ENCODE measurements around the gene SRA1. TPM values are rescaled to one million over a fixed set of nuclear protein-coding genes. Genes with fewer than 3 reads are reported as not detected.

The SRA1 gene
- total and polyA plus RNA-seq, 2 of the 8 experiments (the other 6 are each of a cell fraction or from before 2014, with no cell fraction given): 27.4 to 39.4 TPM

GRCh38 chr5:140565780-140566095, 8.5 kb upstream of the SRA1 start (continued):
- TF ChIP-seq CHD7 (IDR thresholded peaks at IDR 0.05; ENCODE audit: insufficient replicate concordance, low read length) (no peak), EZH2 (IDR thresholded peaks at IDR 0.05; ENCODE audit: low read depth, low read length, severe bottlenecking) (no peak), POU5F1 (IDR thresholded peaks at IDR 0.05; ENCODE audit: low read depth, low read length) (no peak), CEBPB (IDR thresholded peaks at IDR 0.05; ENCODE audit: low read depth, low read length) (no peak), BRCA1 (IDR thresholded peaks at IDR 0.05; ENCODE audit: low read depth, low read length) (no peak), GABPA (IDR thresholded peaks at IDR 0.05; ENCODE audit: borderline replicate concordance, insufficient read depth, low read length) (no peak)

Data from H1 (cell line).